ENCODE results near the gene HUNK. TPM values are rescaled to one million over a fixed set of nuclear protein-coding genes. Genes with fewer than 3 reads are reported as not detected.

The HUNK gene
- total and polyA plus RNA-seq, 2 of the 8 experiments (the other 6 are each of a cell fraction or from before 2014, with no cell fraction given), result 1.9 to 10.2 TPM

GRCh38 chr21:31918250-31918775 is 45.5 kb downstream of the HUNK start:
- Histone ChIP-seq H2BK12ac (ENCODE audit: low read depth, low read length) (no peak overlapping the region), H3K18ac (ENCODE audit: extremely low read depth, low read length) (no peak overlapping the region), H2AFZ (ENCODE audit: low read length) (no peak overlapping the region), H3K23ac (ENCODE audit: insufficient read length) (no peak overlapping the region), H3K4me1 (replicated peaks in 1 of 4; ENCODE audit: control insufficient read depth in 3 of 4, insufficient read depth in 4 of 4, low read length in 3 of 4) (peaks cover 0 to 2% (median 0%) of the 10 kb centered on the region in 4 experiments; a peak in 1 of 7 replicates), H3K4ac (replicated peaks; ENCODE audit: insufficient read length, low read depth, low read length) (no peak overlapping the region), H2BK15ac (ENCODE audit: low read length) (no peak overlapping the region), H4K8ac (ENCODE audit: extremely low read depth, insufficient read depth, low read length) (no peak overlapping the region), H3K36me3 (ENCODE audit: control insufficient read depth in 2 of 4, insufficient read depth in 4 of 4, low read length in 3 of 4) (no peaks in the 10 kb centered on the region), H3K27ac (ENCODE audit: low read depth, low read length) (no peak overlapping the region), H3K4me2 (ENCODE audit: insufficient read depth in 1 of 2, low read depth in 2 of 2, low read length in 2 of 2) (no peak overlapping the region), H4K5ac (ENCODE audit: insufficient read length, low read depth, low read length) (no peak overlapping the region), H2AK5ac (ENCODE audit: low read depth, low read length) (no peak overlapping the region), H3K9me3 (ENCODE audit: insufficient read depth in 2 of 2, low read depth in 1 of 2, low read length in 1 of 2) (no peaks in the 10 kb centered on the region), H3K9ac (replicated peaks in 1 of 4; ENCODE audit: extremely low read depth in 1 of 4, low read depth in 3 of 4, low read length in 3 of 4) (no peak overlapping the region), H3K79me2 (ENCODE audit: control insufficient read depth in 1 of 2, insufficient read depth in 2 of 2, low read length in 2 of 2) (peaks cover 0 to 5% of the 10 kb centered on the region in 2 experiments; a peak in 1 of 4 replicates), H2BK20ac (ENCODE audit: low read length) (no peak overlapping the region), H2BK120ac (replicated peaks; ENCODE audit: low read depth, low read length) (no peak overlapping the region), H3K23me2 (ENCODE audit: low read depth, low read length) (no peaks in the 10 kb centered on the region; the same call in 1 of the 2 replicates), H3K27me3 (replicated peaks in 1 of 4; ENCODE audit: control insufficient read depth in 3 of 4, extremely low read depth in 1 of 4, insufficient read depth in 3 of 4, low read length in 3 of 4) (no peaks in the 10 kb centered on the region), H3K56ac (replicated peaks; ENCODE audit: insufficient read length, low read depth, low read length) (no peak overlapping the region), H4K91ac (replicated peaks; ENCODE audit: insufficient read length, low read length) (no peak overlapping the region), H3K14ac (ENCODE audit: insufficient read length) (no peak overlapping the region), H3K79me1 (ENCODE audit: low read depth, low read length) (no peaks in the 10 kb centered on the region; the same call in 1 of the 2 replicates), H3K4me3 (ENCODE audit: extremely low read depth in 1 of 4, insufficient read depth in 2 of 4, low read depth in 3 of 4, low read length in 4 of 4) (no peak overlapping the region), H2BK5ac (ENCODE audit: low read depth, low read length) (no peak overlapping the region), H4K20me1 (replicated peaks in 1 of 2; ENCODE audit: control insufficient read depth in 1 of 2, insufficient read depth in 2 of 2, low read length in 2 of 2) (no peaks in the 10 kb centered on the region)
- ChIA-PET CTCF (ENCODE audit: partially characterized antibody) (interaction anchor here (0.7 to 1.3 kb wide), 5 partner anchors 15 to 45 kb away, joined by 3 read pairs; no protein-coding TSS in a partner anchor), POLR2A (ENCODE audit: partially characterized antibody) (no interaction called here)
- no peak for DNase-seq (ENCODE audit: low read depth in 1 of 2, low spot score in 2 of 2)
- peak; percentile 52; the same call in 1 of the 2 replicates for TF ChIP-seq YY1 (IDR thresholded peaks at IDR 0.05; ENCODE audit: low read depth, low read length)
- TF ChIP-seq RAD21 (IDR thresholded peaks at IDR 0.05 in 1 of 2, conservative IDR thresholded peaks at IDR 0.05 in 1 of 2; ENCODE audit: low read depth in 2 of 2, low read length in 2 of 2), result peak in 1 of 2 experiments; percentile 16; a peak in 1 of 4 replicates
- TF ChIP-seq CTCF (IDR thresholded peaks at IDR 0.05; ENCODE audit: control extremely low read depth in 1 of 3, insufficient read depth in 1 of 3, low read depth in 1 of 3, low read length in 3 of 3), result peak in 2 of 3 experiments; percentile 29 to 45; a peak in 2 of 4 replicates
- no peak for TF ChIP-seq SAP30 (IDR thresholded peaks at IDR 0.05; ENCODE audit: insufficient read depth, insufficient replicate concordance, low read length)
- whole genome bisulfite sequencing, 2 experiments (ENCODE audit: extremely low coverage in 1 of 2, insufficient coverage in 1 of 2, insufficient read length in 1 of 2, insufficient replicate concordance in 2 of 2, low coverage in 1 of 2, low lambda C conversion rate in 2 of 2, missing lambda C conversion rate in 1 of 2), result 85% methylated on average over 3 of the region's 3 CpGs; no CpG with 5 or more reads in 1 of the 2 experiments
- no peak for FAIRE-seq
